ENCODE results near the gene ADAT3.

GRCh38 chr19:1889907-1890306 lies 15.3 kb upstream of the ADAT3 start:
- no peak for TF ChIP-seq CTCF (IDR thresholded peaks at IDR 0.05 in 4 of 5, conservative IDR thresholded peaks at IDR 0.05 in 1 of 5)
- TF ChIP-seq POLR2A (IDR thresholded peaks at IDR 0.05) = no peak
